Breast epithelium (tissue), 4 donors: Measurements from ENCODE around the gene TMIE. TPM values are rescaled to one million over a fixed set of nuclear protein-coding genes. Genes with fewer than 3 reads are reported as not detected.
A peak's percentile ranks its signal among the peaks of the same experiment; 100 is the strongest.

Experiments
- DNase-seq, 2 donors: peaks; one replicate each; pipeline ENCODE4 v3.0.0-alpha.2; 2019; ENCODE audit warnings: low spot score in 2 of 2
- H3K27ac ChIP-seq, 2 donors: fragments of 200-600 bp; sonication (generic) in 1 of 2; one replicate each; pipeline ENCODE4 v1.5.1; 2016 to 2019; ENCODE audit warnings: mild to moderate bottlenecking in 1 of 2
- H3K27me3 ChIP-seq, 2 donors: fragments of 200-600 bp; sonication (generic) in 1 of 2; one replicate each; pipeline versions ENCODE4 v1.5.1 to v1.6.0; 2017 to 2019; ENCODE audit warnings: control low read depth in 1 of 2, mild to moderate bottlenecking in 1 of 2
- H3K36me3 ChIP-seq: fragments of 200-600 bp; one replicate; pipeline ENCODE4 v1.5.1; 2019
- H3K4me1 ChIP-seq, 2 donors: fragments of 200-600 bp; sonication (generic); one replicate each; pipeline ENCODE4 v1.5.1; 2016 to 2019; ENCODE audit warnings: control low read depth in 1 of 2
- H3K4me3 ChIP-seq, 3 donors: fragments of 200-600 bp; sonication (generic); 1 replicate in 2 of 3; 2 replicates in 1 of 3; pipeline ENCODE4 v1.5.1; 2016 to 2019; ENCODE audit warnings: mild to moderate bottlenecking in 3 of 3, moderate library complexity in 2 of 3
- H3K9me3 ChIP-seq, 2 donors: fragments of 200-600 bp; sonication (generic) in 1 of 2; one replicate each; pipeline ENCODE4 v1.5.1; 2016 to 2019; ENCODE audit warnings: control low read depth in 1 of 2
- POLR2A ChIP-seq: fragments of 450-650 bp; IDR thresholded peaks from one replicate; pipeline ENCODE4 v1.6.1; 2016; ENCODE audit warnings: antibody characterized with exemption, mild to moderate bottlenecking, moderate library complexity
- POLR2AphosphoS5 ChIP-seq, 3 donors: sonication (generic); formaldehyde crosslinking; IDR thresholded peaks; one replicate each; pipeline ENCODE4 v1.6.1; 2017; ENCODE audit warnings: antibody characterized with exemption in 3 of 3
- intact Hi-C: fragments of 100-400 bp; cut with DNase I; formaldehyde crosslinking; loops from one replicate; pipeline ENCODE4 v1.15.1; 2023; ENCODE audit warnings: low total_unique reads
- total RNA-seq, 3 donors: library from RNA; depleted of rRNA; stranded (reverse); fragments of >200 nt; gene quantifications; one replicate each; pipeline ENCODE4 v1.1.0, GENCODE V29; 2016
- TF ChIP-seq, protein P1 (sequence below), 3 donors: fragments of 450-650 bp; IDR thresholded peaks; one replicate each; pipeline ENCODE4 v1.5.1; 2016 to 2017; ENCODE audit warnings: antibody characterized with exemption in 3 of 3, mild to moderate bottlenecking in 3 of 3, moderate library complexity in 3 of 3

Gene TMIE, protein sequence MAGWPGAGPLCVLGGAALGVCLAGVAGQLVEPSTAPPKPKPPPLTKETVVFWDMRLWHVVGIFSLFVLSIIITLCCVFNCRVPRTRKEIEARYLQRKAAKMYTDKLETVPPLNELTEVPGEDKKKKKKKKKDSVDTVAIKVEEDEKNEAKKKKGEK
- total RNA-seq: not detected

DNA sequence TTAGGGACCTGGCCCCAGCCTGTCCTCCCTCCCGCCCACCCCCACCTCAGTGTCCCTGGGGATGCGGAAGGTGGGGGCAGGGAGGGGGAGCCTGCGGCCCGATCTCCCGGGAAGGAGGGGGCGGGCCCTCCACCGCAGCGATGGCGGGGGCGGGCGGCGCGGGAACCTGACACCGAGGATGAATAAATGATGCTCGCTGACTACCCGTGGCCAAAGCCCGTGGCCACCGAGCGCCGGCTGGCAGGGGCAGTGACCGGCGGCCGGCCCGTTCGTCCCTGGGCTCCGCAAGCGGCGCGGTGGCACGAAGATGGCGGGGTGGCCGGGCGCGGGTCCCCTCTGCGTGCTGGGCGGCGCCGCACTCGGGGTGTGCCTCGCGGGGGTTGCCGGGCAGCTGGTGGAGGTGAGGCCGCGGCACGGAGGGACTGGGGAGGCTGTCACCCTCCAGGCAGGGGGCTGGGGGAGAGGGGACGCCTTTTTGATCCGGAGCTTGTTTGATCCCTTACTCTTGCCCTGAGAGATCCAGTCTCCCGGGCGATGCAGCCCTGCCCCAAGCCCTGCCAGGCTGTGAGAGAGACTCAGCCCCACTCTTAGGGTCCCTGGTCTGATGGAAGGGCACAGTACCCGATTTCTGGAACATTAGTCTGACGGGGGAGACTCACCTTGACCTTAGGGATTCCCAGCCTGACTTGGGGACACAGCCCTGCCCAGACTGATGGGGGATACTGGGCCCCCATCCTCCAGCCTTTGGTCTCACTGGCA is at the start of gene TMIE:
TMIE (plus strand) TSS at position 212 of the 759 bp plus-strand sequence; CDS start at position 308, 96 bp downstream.
- H3K9me3 ChIP-seq: no peaks in the 10 kb centered on the region
- no peak for DNase-seq
- TF ChIP-seq POLR2A (no peak), POLR2AphosphoS5 (IDR thresholded peaks at IDR 0.05) (no peak)
- TF ChIP-seq, protein P1, sequence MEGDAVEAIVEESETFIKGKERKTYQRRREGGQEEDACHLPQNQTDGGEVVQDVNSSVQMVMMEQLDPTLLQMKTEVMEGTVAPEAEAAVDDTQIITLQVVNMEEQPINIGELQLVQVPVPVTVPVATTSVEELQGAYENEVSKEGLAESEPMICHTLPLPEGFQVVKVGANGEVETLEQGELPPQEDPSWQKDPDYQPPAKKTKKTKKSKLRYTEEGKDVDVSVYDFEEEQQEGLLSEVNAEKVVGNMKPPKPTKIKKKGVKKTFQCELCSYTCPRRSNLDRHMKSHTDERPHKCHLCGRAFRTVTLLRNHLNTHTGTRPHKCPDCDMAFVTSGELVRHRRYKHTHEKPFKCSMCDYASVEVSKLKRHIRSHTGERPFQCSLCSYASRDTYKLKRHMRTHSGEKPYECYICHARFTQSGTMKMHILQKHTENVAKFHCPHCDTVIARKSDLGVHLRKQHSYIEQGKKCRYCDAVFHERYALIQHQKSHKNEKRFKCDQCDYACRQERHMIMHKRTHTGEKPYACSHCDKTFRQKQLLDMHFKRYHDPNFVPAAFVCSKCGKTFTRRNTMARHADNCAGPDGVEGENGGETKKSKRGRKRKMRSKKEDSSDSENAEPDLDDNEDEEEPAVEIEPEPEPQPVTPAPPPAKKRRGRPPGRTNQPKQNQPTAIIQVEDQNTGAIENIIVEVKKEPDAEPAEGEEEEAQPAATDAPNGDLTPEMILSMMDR (IDR thresholded peaks at IDR 0.05): no peak
- H3K36me3 ChIP-seq: no peaks in the 10 kb centered on the region
- intact Hi-C loops: loop anchor here (10.0 kb wide), 1 partner anchor 193 kb away; no protein-coding TSS in a partner anchor
- H3K27ac ChIP-seq: peak within 1 kb of the TSS in 1 of 2 donors; percentile 3
- peak within 1 kb of the TSS; percentile 8 to 67 (median 40) for H3K4me3 ChIP-seq
- H3K27me3 ChIP-seq: no peaks in the 10 kb centered on the region
- H3K4me1 ChIP-seq: peaks cover 4 to 10% of the 10 kb centered on the region in 2 donors

DNA sequence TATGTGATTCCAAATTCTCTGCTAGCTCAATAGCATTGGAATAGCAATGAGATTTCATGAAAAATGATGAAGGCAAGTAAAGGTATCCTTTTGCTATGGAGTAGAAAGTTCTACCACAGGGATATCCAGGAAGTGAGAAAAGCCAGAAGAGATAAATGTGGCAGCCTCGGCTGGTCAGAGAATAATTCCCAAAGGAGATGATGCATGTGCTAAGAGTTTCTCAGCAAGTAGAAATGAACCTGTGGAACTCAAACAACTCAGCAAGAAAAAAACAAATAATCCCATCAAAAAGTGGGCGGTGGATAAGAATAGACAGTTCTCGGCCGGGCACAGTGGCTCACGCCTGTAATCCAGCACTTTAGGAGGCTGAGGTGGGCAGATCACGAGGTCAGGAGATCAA is 45.9 kb upstream of the TMIE start:
- intact Hi-C loops: no loop called here
- no peak overlapping the region for H3K4me3 ChIP-seq

DNA sequence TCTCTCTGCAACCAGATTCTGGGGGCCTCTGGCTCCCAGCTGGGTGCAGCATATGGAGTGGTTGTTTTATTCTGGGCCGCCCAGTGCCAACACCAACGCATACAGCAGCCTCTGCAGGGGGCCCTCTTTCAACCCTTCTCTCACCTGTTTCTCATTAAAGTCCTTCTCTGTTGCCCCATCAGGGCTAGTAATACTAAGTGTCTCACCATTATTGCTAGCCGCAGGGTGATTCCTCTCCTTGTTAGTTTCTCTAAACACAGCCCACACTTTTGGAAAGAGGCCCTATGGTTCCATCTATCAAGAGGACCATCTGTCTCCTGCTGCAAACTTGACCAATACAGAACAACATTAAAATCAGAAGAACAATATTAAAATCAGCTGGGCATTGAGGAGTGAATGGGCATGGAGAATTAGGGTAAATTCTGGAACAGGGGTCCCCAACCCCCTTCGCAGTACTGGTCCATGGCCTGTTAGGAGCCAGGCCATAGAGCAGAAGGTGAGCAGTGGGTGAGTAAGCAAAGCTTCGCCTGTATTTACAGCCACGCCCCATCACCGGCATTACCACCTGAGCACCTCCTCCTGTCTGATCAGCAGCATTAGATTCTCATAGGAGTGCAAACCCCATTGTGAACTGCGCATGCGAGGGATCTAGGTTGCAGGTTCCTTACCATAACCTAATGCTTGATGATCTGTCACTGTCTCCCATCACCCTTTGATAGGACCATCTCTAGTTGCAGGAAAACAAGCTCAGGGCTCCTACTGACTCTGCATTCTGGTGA is 44.2 kb upstream of the TMIE start:
- intact Hi-C loops: no loop called here
- no peak overlapping the region for H3K4me3 ChIP-seq
- H3K36me3 ChIP-seq: no peaks in the 10 kb centered on the region
- peaks cover 0 to 10% of the 10 kb centered on the region in 2 donors for H3K4me1 ChIP-seq
- TF ChIP-seq, protein P1 (IDR thresholded peaks at IDR 0.05): no peak
- no peak for TF ChIP-seq POLR2AphosphoS5 (IDR thresholded peaks at IDR 0.05)
- no peak for TF ChIP-seq POLR2A
- H3K27me3 ChIP-seq: no peaks in the 10 kb centered on the region
- H3K9me3 ChIP-seq: peaks cover 0 to 3% of the 10 kb centered on the region in 2 donors
- no peak overlapping the region for H3K27ac ChIP-seq
- no peak for DNase-seq

More for the DNA sequence above, 45.9 kb upstream of the TMIE start:
- Histone ChIP-seq H3K9me3 (peaks cover 0 to 5% of the 10 kb centered on the region in 2 donors), H3K27ac (no peak overlapping the region), H3K27me3 (no peaks in the 10 kb centered on the region), H3K4me1 (peaks cover 0 to 3% of the 10 kb centered on the region in 2 donors), H3K36me3 (no peaks in the 10 kb centered on the region)
- DNase-seq: no peak
- TF ChIP-seq, protein P1 (IDR thresholded peaks at IDR 0.05): no peak
- TF ChIP-seq POLR2AphosphoS5 (IDR thresholded peaks at IDR 0.05): no peak
- no peak for TF ChIP-seq POLR2A

DNA sequence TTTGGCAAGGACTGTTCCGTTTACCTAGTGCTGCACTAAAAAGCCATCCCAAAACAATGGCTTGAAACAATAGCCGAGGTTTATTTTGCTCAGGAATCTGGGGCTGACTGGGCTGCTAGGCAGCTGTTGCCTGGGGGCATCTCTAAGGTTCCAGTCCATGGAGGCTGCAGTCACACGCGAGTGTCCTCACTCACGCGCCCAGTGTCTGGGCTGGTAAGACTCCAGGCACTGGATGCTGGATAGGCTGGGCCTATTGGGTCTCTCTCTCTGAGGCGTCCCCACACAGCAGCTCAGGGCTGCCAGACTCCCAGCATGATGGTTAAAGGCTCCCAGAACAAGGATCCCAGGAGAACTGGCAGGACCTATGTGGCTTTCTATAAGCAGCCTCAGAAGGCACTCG is 41.9 kb upstream of the TMIE start:
- TF ChIP-seq POLR2A (no peak), POLR2AphosphoS5 (IDR thresholded peaks at IDR 0.05) (no peak)
- TF ChIP-seq, protein P1 (IDR thresholded peaks at IDR 0.05): no peak
- Histone ChIP-seq H3K4me1 (peaks cover 4 to 10% of the 10 kb centered on the region in 2 donors), H3K27ac (no peak overlapping the region), H3K9me3 (no peaks in the 10 kb centered on the region), H3K36me3 (no peaks in the 10 kb centered on the region), H3K4me3 (no peak overlapping the region), H3K27me3 (no peaks in the 10 kb centered on the region)
- no peak for DNase-seq
- intact Hi-C loops: no loop called here
